ENCODE measurements around the gene UTS2. TPM values are rescaled to one million over a fixed set of nuclear protein-coding genes. Genes with fewer than 3 reads are reported as not detected.

UTS2 gene
- total and polyA plus RNA-seq, 2 of the 8 experiments (the other 6 are each of a cell fraction or from before 2014, with no cell fraction given), result not detected

- H3K14ac ChIP-seq (ENCODE audit: insufficient read length), result no peak overlapping the region
- H2BK20ac ChIP-seq (ENCODE audit: low read length), result no peak overlapping the region
- no peak overlapping the region for H3K27ac ChIP-seq (ENCODE audit: low read depth, low read length)
- no peak overlapping the region for H3K4me3 ChIP-seq (ENCODE audit: extremely low read depth in 1 of 4, insufficient read depth in 2 of 4, low read depth in 3 of 4, low read length in 4 of 4)
- H3K4ac ChIP-seq (replicated peaks; ENCODE audit: insufficient read length, low read depth, low read length), result no peak overlapping the region
- ChIA-PET POLR2A (ENCODE audit: partially characterized antibody) (interaction anchor here (1.2 kb wide), 1 partner anchor 41 kb away, joined by 4 read pairs; no protein-coding TSS in a partner anchor), CTCF (ENCODE audit: partially characterized antibody) (interaction anchor here (0.8 kb wide), 1 partner anchor 20 kb away, joined by 3 read pairs; no protein-coding TSS in a partner anchor)
- H2AK5ac ChIP-seq (ENCODE audit: low read depth, low read length), result no peak overlapping the region
- H3K9me3 ChIP-seq (ENCODE audit: insufficient read depth in 2 of 2, low read depth in 1 of 2, low read length in 1 of 2), result no peaks in the 10 kb centered on the region
- no peak overlapping the region for H4K8ac ChIP-seq (ENCODE audit: extremely low read depth, insufficient read depth, low read length)
- H2AFZ ChIP-seq (ENCODE audit: low read length), result no peak overlapping the region
- no peak overlapping the region for H2BK12ac ChIP-seq (ENCODE audit: low read depth, low read length)
- H3K18ac ChIP-seq (ENCODE audit: extremely low read depth, low read length), result no peak overlapping the region
- no peak overlapping the region for H2BK5ac ChIP-seq (ENCODE audit: low read depth, low read length)
- H4K91ac ChIP-seq (replicated peaks; ENCODE audit: insufficient read length, low read length), result no peak overlapping the region
- H2BK15ac ChIP-seq (ENCODE audit: low read length), result no peak overlapping the region
- no peaks in the 10 kb centered on the region for H3K23me2 ChIP-seq (ENCODE audit: low read depth, low read length)
- H3K23ac ChIP-seq (ENCODE audit: insufficient read length), result no peak overlapping the region
- no peaks in the 10 kb centered on the region; a peak in 1 of 7 replicates for H3K4me1 ChIP-seq (replicated peaks in 1 of 4; ENCODE audit: control insufficient read depth in 3 of 4, insufficient read depth in 4 of 4, low read length in 3 of 4)
- FAIRE-seq (no peak), DNase-seq (ENCODE audit: low read depth in 1 of 2, low spot score in 2 of 2) (no peak)
- WGBS, 2 experiments (ENCODE audit: extremely low coverage in 1 of 2, insufficient coverage in 1 of 2, insufficient read length in 1 of 2, insufficient replicate concordance in 2 of 2, low coverage in 1 of 2, low lambda C conversion rate in 2 of 2, missing lambda C conversion rate in 1 of 2), result 62% methylated on average over 2 of the region's 2 CpGs; no CpG with 5 or more reads in 1 of the 2 experiments
- no peaks in the 10 kb centered on the region for H3K36me3 ChIP-seq (ENCODE audit: control insufficient read depth in 2 of 4, insufficient read depth in 4 of 4, low read length in 3 of 4)
- no peak overlapping the region for H3K9ac ChIP-seq (replicated peaks in 1 of 4; ENCODE audit: extremely low read depth in 1 of 4, low read depth in 3 of 4, low read length in 3 of 4)
- no peaks in the 10 kb centered on the region for H3K79me2 ChIP-seq (ENCODE audit: control insufficient read depth in 1 of 2, insufficient read depth in 2 of 2, low read length in 2 of 2)
- TF ChIP-seq SIX5 (IDR thresholded peaks at IDR 0.05; ENCODE audit: low read depth, low read length), result no peak
- H2BK120ac ChIP-seq (replicated peaks; ENCODE audit: low read depth, low read length), result no peak overlapping the region
- no peaks in the 10 kb centered on the region for H4K20me1 ChIP-seq (replicated peaks in 1 of 2; ENCODE audit: control insufficient read depth in 1 of 2, insufficient read depth in 2 of 2, low read length in 2 of 2)
- H3K4me2 ChIP-seq (ENCODE audit: insufficient read depth in 1 of 2, low read depth in 2 of 2, low read length in 2 of 2), result no peak overlapping the region
- no peak overlapping the region for H4K5ac ChIP-seq (ENCODE audit: insufficient read length, low read depth, low read length)
- no peaks in the 10 kb centered on the region for H3K79me1 ChIP-seq (ENCODE audit: low read depth, low read length)
- H3K27me3 ChIP-seq (replicated peaks in 1 of 4; ENCODE audit: control insufficient read depth in 3 of 4, extremely low read depth in 1 of 4, insufficient read depth in 3 of 4, low read length in 3 of 4), result no peaks in the 10 kb centered on the region
- no peak overlapping the region for H3K56ac ChIP-seq (replicated peaks; ENCODE audit: insufficient read length, low read depth, low read length)
These were observed 4.1 kb upstream of the UTS2 start for GRCh38 chr1:7857000-7857399.
